ENCODE results near the gene CMSS1.

Gene CMSS1

DNA sequence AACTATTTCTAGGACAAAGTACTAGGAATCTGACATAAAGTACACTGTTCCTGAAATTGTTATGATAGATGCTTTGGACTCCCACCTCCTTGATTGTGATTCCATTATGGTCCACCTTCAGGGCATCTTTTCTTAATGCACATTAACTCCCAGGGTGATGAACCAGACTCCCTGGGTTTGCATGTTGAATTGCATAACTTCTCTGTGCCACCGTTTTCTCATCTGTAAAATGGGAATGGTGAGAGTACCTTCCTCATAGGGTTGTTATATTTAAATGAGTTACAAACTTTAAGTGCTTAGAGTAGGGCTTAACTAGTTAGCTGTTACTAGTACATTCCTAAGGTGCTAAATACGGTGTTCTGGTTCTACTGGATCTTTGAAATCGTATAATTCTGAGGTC, 81.9 kb downstream of the CMSS1 start:
- Histone ChIP-seq H3K9me3 (no peaks in the 10 kb centered on the region), H3K36me3 (no peaks in the 10 kb centered on the region), H3K27me3 (no peaks in the 10 kb centered on the region; the same call in 1 of the 2 replicates), H3K4me1 (peaks cover 24% of the 10 kb centered on the region), H3K4me3 (ENCODE audit: low read depth, low read length) (no peak overlapping the region)
- DNase-seq, result no peak
- TF ChIP-seq, protein P1, sequence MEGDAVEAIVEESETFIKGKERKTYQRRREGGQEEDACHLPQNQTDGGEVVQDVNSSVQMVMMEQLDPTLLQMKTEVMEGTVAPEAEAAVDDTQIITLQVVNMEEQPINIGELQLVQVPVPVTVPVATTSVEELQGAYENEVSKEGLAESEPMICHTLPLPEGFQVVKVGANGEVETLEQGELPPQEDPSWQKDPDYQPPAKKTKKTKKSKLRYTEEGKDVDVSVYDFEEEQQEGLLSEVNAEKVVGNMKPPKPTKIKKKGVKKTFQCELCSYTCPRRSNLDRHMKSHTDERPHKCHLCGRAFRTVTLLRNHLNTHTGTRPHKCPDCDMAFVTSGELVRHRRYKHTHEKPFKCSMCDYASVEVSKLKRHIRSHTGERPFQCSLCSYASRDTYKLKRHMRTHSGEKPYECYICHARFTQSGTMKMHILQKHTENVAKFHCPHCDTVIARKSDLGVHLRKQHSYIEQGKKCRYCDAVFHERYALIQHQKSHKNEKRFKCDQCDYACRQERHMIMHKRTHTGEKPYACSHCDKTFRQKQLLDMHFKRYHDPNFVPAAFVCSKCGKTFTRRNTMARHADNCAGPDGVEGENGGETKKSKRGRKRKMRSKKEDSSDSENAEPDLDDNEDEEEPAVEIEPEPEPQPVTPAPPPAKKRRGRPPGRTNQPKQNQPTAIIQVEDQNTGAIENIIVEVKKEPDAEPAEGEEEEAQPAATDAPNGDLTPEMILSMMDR (IDR thresholded peaks at IDR 0.05; ENCODE audit: low read depth, low read length), result no peak

GRCh38 chr3:99900248-99900647, 82.6 kb downstream of the CMSS1 start:
- no peak overlapping the region for H3K4me3 ChIP-seq (ENCODE audit: low read depth, low read length)
- no peak for DNase-seq
- no peaks in the 10 kb centered on the region; the same call in 1 of the 2 replicates for H3K27me3 ChIP-seq
- H3K4me1 ChIP-seq, result peaks cover 31% of the 10 kb centered on the region
- H3K36me3 ChIP-seq, result no peaks in the 10 kb centered on the region
- TF ChIP-seq, protein P1 (IDR thresholded peaks at IDR 0.05; ENCODE audit: low read depth, low read length), result no peak
- H3K9me3 ChIP-seq, result no peaks in the 10 kb centered on the region

DNA sequence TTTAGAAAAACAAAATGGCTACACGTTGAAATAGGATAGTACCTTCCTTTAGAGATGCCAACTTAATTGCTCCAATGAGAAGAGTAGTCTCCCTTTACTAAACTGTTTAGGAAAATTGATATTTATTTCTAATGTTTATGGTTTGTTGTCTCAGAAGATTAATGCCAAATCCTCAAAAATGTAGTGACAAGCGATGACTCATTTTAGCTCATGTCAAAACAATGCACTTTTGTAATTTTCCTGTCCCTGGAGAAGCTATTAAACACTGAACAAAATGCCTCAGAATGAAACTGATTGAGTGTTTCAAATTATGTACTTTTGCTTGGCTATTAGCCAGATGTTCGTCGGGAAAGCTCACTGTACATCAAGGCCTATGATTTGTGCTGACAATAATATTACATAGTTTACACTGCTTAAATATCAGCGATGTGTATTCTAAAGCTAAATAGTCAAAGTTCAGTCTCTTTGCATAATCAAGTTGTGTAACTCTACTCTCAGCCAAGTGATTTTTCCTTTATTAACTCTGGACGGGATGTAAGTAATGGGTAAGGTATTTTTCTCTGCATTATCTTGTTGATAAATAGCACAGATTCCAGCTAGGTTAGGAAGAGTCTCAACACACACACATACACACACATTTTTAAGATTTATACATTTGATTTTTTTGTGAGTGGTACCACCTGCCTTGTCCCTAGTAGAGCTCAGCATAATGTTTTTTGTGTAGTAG, 83.7 kb downstream of the CMSS1 start:
- H3K9me3 ChIP-seq, result no peaks in the 10 kb centered on the region
- peaks cover 29% of the 10 kb centered on the region for H3K4me1 ChIP-seq
- no peaks in the 10 kb centered on the region for H3K36me3 ChIP-seq
- TF ChIP-seq, protein P1 (IDR thresholded peaks at IDR 0.05; ENCODE audit: low read depth, low read length), result no peak
- no peaks in the 10 kb centered on the region; the same call in 1 of the 2 replicates for H3K27me3 ChIP-seq
- H3K4me3 ChIP-seq (ENCODE audit: low read depth, low read length), result no peak overlapping the region; the same call in 1 of the 2 replicates
- no peak for DNase-seq

DNA sequence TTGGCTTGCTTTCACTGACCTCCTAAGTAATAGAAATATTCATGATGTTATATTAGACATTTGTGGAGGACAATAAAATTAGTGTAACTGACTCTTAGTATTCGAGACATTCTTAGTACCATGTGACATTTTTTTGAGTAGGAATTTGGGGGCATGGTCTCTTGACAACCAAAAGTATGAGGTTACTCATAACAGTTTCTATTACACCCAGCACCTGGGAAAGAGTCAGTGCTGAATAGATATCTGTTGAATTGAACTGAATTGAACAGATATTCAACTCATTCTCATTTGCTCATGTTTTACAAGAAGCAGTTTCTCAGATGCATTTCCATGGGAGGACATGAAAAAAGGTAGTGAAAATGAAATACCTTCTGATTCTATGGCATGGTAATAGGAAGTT, 84.4 kb downstream of the CMSS1 start:
- Histone ChIP-seq H3K4me1 (peaks cover 26% of the 10 kb centered on the region), H3K27me3 (no peaks in the 10 kb centered on the region; the same call in 1 of the 2 replicates), H3K36me3 (no peaks in the 10 kb centered on the region), H3K4me3 (ENCODE audit: low read depth, low read length) (no peak overlapping the region), H3K9me3 (no peaks in the 10 kb centered on the region)
- TF ChIP-seq, protein P1 (IDR thresholded peaks at IDR 0.05; ENCODE audit: low read depth, low read length), result no peak
- no peak for DNase-seq

DNA sequence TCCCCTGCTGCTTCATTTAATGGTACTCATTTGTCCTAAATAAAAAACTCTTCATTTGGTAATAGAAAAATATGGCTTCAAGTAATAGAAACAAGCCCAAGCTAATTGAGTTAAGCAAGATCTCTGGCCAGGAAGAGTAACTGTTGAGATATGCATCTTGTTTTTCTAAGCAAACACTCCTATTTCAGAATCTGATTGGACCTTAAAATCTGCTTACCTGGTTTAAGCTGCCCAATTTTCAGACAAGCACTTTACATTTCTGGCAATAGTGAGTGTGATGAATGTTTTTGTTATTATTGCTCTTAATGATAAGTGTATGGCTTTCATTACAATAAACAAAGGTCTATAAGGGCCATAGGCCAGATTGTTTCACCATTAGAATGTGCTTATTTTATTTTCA, 86.2 kb downstream of the CMSS1 start:
- Histone ChIP-seq H3K36me3 (no peaks in the 10 kb centered on the region), H3K4me1 (peaks cover 26% of the 10 kb centered on the region), H3K9me3 (no peaks in the 10 kb centered on the region), H3K4me3 (ENCODE audit: low read depth, low read length) (no peak overlapping the region), H3K27me3 (no peaks in the 10 kb centered on the region; the same call in 1 of the 2 replicates)
- TF ChIP-seq, protein P1 (IDR thresholded peaks at IDR 0.05; ENCODE audit: low read depth, low read length), result no peak
- no peak for DNase-seq

DNA sequence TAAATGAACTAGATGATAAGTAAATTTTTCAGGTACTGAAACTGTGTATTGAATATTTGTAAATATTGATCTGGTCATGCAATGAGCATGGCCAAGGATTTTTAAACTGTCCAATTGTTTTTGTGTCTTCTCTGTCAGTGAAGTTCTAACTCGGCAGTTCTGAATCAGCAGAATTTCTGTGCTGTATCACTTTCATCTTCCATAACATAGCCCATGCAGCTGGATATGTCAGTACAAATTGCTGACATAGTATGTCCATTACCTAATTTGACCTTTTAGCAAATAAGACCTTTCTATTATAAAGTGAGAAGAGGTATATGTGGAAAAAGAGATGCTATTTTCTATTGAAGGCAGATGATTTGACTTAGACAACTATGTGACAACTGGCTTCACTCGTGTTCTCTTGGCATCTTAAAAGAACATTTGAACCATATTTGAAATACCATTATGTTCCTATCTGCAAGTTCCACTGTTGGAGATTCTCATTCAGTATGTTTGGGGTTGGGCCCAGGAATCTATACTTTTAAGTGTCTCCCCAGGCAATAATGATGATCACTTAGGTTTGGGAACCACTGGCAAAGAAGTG, 90.4 kb downstream of the CMSS1 start:
- Histone ChIP-seq H3K4me1 (peaks cover 12% of the 10 kb centered on the region), H3K36me3 (no peaks in the 10 kb centered on the region), H3K4me3 (ENCODE audit: low read depth, low read length) (no peak overlapping the region), H3K27me3 (no peaks in the 10 kb centered on the region), H3K9me3 (no peaks in the 10 kb centered on the region)
- TF ChIP-seq, protein P1 (IDR thresholded peaks at IDR 0.05; ENCODE audit: low read depth, low read length), result no peak
- no peak for DNase-seq
